Measurements from ENCODE around the gene FRMD4B. TPM values are rescaled to one million over a fixed set of nuclear protein-coding genes. Genes with fewer than 3 reads are reported as not detected.

The FRMD4B gene
- polyA plus RNA-seq, 6 donors from 2014 or later, result 0.08 to 0.72 (median 0.37) TPM; not detected in 2

- no peak for ATAC-seq (ENCODE audit: low read depth in 2 of 2)
- Mint-ChIP-seq H3K4me1 (no peaks in the 10 kb centered on the region), H3K36me3 (no peaks in the 10 kb centered on the region), H3K27ac (peak overlapping the region in 1 of 6 donors; percentile 61), H3K27me3 (no peaks in the 10 kb centered on the region), H3K4me3 (no peak overlapping the region), H3K9me3 (no peaks in the 10 kb centered on the region)
- DNase-seq, result no peak
Observed at GRCh38 chr3:69178838-69179739, 206.8 kb downstream of the FRMD4B start.

GRCh38 chr3:69178082-69178481, 207.8 kb downstream of the FRMD4B start:
- Mint-ChIP-seq H3K27me3 (no peaks in the 10 kb centered on the region), H3K9me3 (no peaks in the 10 kb centered on the region), H3K27ac (peak overlapping the region in 1 of 6 donors; percentile 68), H3K36me3 (no peaks in the 10 kb centered on the region), H3K4me1 (no peaks in the 10 kb centered on the region), H3K4me3 (no peak overlapping the region)
- ATAC-seq (ENCODE audit: low read depth in 2 of 2) (no peak), DNase-seq (no peak)

DNA sequence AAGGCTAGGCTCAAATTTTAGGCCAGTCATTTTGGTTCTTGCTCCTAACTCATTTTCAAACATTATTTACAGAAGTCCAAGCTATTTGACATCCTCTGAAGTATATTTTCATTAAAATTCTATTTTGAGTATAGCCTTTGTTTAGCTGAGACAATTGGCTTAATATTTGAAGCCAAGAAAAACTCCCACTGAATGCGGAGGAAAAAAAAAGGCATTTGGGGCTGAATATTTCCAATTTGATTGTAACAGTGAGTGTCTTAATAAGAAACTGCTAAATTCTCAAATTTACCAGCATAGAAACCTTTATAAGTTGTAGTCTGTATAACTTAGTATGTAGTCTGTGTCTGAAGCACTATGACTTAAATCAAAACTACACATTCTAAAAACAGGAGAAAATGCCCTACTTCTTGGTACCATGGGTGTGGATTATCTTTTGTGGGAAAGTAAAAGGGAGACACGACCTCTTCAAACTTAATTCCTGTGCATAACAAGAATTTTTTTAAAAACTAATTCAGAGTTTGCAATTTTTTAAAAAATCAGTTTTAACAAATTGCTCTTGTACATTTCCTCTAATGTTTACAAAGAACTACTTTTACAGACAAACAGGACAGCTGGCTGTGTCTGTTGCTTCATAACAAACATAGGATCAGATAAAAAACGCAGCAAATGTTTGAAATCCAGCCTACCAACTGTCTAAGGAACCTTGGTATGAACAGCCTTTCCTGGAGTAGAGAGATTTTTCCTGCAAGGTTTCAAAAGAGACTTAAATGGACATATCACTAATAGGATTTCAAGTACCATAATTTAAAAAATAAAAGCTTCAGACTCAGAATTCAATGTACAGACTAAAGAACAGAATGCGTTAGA, 210.8 kb downstream of the FRMD4B start:
- ATAC-seq (ENCODE audit: low read depth in 2 of 2) (no peak), DNase-seq (no peak)
- H3K9me3 Mint-ChIP-seq, result no peaks in the 10 kb centered on the region
- no peaks in the 10 kb centered on the region for H3K27me3 Mint-ChIP-seq
- no peak overlapping the region for H3K27ac Mint-ChIP-seq
- H3K4me1 Mint-ChIP-seq, result no peaks in the 10 kb centered on the region
- H3K36me3 Mint-ChIP-seq, result no peaks in the 10 kb centered on the region
- H3K4me3 Mint-ChIP-seq, result no peak overlapping the region

- Mint-ChIP-seq H3K36me3 (no peaks in the 10 kb centered on the region), H3K27ac (no peak overlapping the region), H3K27me3 (no peaks in the 10 kb centered on the region), H3K4me1 (no peaks in the 10 kb centered on the region), H3K9me3 (no peaks in the 10 kb centered on the region), H3K4me3 (no peak overlapping the region)
- DNase-seq (no peak), ATAC-seq (ENCODE audit: low read depth in 2 of 2) (no peak)
Observed at GRCh38 chr3:69174445-69174844, 211.4 kb downstream of the FRMD4B start.

DNA sequence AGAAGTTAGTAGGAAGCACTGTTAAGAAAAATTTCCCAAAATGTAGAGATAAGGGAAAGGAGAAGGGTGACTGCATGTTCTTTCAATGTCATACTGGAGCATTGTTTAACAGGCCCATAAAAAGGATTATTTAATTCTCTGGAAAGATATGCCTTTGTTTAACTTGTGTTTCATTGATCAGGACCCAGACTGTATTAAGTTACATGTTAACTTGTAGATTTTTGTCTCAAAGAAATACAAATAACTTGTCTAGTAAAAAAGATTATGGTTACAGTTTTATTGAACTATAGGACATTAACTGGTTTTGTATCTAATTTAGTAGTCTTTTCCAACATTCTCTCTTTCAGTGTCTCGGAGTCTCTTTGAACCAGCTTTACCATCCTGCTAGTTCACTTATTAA, 213.8 kb downstream of the FRMD4B start:
- Mint-ChIP-seq H3K4me1 (no peaks in the 10 kb centered on the region), H3K27ac (no peak overlapping the region), H3K36me3 (no peaks in the 10 kb centered on the region), H3K9me3 (no peaks in the 10 kb centered on the region), H3K27me3 (no peaks in the 10 kb centered on the region), H3K4me3 (no peak overlapping the region)
- ATAC-seq (ENCODE audit: low read depth in 2 of 2) (no peak), DNase-seq (no peak)

- ATAC-seq (ENCODE audit: low read depth in 2 of 2) (no peak), DNase-seq (no peak)
- Mint-ChIP-seq H3K27me3 (no peaks in the 10 kb centered on the region), H3K4me1 (peaks cover 0 to 3% (median 0%) of the 10 kb centered on the region in 3 donors), H3K36me3 (no peaks in the 10 kb centered on the region), H3K9me3 (no peaks in the 10 kb centered on the region), H3K27ac (no peak overlapping the region), H3K4me3 (no peak overlapping the region)
Observed at GRCh38 chr3:69166446-69166845, 219.4 kb downstream of the FRMD4B start.

DNA sequence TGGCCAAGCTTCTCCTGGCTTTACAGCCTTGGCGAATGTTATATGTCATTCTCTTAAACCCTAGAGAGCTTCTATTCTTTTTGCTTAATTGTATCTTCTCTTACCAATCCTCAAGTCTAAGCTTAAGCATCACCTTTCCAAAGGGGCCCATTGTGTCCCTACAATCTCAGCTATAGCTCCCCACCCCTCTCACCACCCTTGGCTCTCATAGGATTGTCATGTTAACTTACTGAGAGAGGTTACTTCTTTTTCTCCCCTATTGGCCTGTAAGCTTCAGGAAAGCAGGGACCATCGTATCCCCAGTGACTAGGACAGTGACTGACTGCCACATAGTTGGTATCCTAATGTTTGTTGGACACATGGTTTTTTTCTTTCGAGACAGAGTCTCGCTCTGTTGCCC, 220.1 kb downstream of the FRMD4B start:
- peaks cover 0 to 3% (median 0%) of the 10 kb centered on the region in 3 donors for H3K4me1 Mint-ChIP-seq
- ATAC-seq (ENCODE audit: low read depth in 2 of 2), result no peak
- no peaks in the 10 kb centered on the region for H3K36me3 Mint-ChIP-seq
- no peak for DNase-seq
- no peaks in the 10 kb centered on the region for H3K9me3 Mint-ChIP-seq
- no peak overlapping the region for H3K27ac Mint-ChIP-seq
- H3K27me3 Mint-ChIP-seq, result no peaks in the 10 kb centered on the region
- H3K4me3 Mint-ChIP-seq, result no peak overlapping the region

DNA sequence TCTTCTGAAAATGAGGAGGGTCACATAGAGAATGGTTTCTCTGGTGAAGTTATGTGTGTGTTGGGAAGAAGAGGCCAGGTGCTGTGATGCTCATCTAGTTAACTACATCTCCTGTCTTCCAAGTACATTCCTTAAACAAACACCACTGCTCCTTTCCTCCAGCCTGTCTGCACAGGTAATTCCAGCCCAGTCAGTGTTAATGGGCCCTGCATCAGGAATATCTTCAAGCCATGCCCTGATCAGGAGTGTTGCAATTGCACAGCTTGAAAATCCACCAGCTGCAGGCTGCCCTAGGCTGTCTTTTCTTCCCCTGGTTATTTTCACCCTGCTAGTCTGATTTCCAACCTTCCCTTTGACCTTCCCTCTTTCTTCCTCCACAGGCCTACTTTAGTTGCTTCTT, 221.6 kb downstream of the FRMD4B start:
- DNase-seq (no peak), ATAC-seq (ENCODE audit: low read depth in 2 of 2) (no peak)
- Mint-ChIP-seq H3K4me3 (no peak overlapping the region), H3K4me1 (peaks cover 0 to 3% (median 0%) of the 10 kb centered on the region in 3 donors), H3K36me3 (no peaks in the 10 kb centered on the region), H3K27me3 (no peaks in the 10 kb centered on the region), H3K9me3 (no peaks in the 10 kb centered on the region), H3K27ac (no peak overlapping the region)

GRCh38 chr3:69162308-69162980, 223.4 kb downstream of the FRMD4B start:
- no peaks in the 10 kb centered on the region for H3K9me3 Mint-ChIP-seq
- H3K4me3 Mint-ChIP-seq, result no peak overlapping the region
- no peak overlapping the region for H3K27ac Mint-ChIP-seq
- H3K4me1 Mint-ChIP-seq, result peaks cover 0 to 3% (median 0%) of the 10 kb centered on the region in 3 donors
- ATAC-seq (ENCODE audit: low read depth in 2 of 2), result no peak
- DNase-seq, result no peak
- no peaks in the 10 kb centered on the region for H3K36me3 Mint-ChIP-seq
- no peaks in the 10 kb centered on the region for H3K27me3 Mint-ChIP-seq

DNA sequence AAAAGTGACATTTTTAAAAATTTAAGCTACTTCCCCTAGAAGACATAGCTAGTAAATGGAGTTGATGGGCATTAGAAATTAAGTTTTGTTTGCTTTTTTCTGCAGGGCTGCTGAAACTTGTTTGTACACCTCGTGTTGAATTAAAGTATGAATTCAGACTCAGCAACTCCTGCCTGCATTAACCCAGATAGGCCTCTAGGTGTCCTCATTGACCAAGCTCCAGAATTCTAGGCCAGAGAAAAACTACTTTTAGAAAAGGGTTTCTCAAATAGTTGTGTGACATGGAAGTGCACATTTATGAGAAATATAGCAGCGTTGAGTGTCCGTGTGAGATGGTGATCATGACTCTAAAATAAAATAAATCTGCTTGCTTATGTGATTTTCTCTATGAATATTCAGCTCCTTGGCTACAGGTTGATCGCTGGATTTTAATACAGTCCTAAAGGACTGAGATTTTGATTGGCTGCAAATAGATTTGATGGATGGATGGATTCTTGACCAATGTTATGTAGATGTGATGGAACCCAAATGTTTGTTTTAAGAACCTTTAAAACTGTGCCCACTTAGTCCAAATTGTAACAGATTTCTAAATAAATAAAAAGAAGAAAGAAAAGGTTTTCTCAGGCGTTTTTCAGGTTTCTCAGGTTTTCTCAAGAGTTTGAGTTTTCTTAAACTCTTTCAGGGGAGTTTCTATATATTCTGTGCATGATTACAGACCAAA, 224.1 kb downstream of the FRMD4B start:
- Mint-ChIP-seq H3K4me1 (peaks cover 0 to 3% (median 0%) of the 10 kb centered on the region in 3 donors), H3K27ac (no peak overlapping the region), H3K4me3 (no peak overlapping the region), H3K9me3 (no peaks in the 10 kb centered on the region), H3K27me3 (no peaks in the 10 kb centered on the region), H3K36me3 (no peaks in the 10 kb centered on the region)
- DNase-seq (peak; percentile 21), ATAC-seq (ENCODE audit: low read depth in 2 of 2) (peak in 1 of 2 donors; percentile 28)

DNA sequence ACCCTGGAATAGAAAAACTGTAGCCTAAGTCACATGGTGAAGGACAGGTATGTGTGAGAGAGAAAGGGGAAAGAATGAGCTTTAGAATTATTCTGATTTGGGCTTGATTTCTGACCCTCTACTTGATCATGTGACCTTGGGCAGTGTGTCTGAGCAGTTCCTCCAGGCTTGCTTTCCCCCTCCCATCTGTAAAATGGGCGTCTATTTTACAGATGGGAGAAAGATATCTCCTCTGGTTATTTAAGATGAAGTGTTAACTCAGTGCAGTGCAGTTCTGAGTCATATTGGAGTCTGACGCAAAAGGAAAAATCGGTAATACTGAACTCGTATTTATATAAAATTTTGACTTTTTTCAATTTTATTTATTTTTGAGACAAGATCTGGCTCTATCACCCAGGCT, 225.4 kb downstream of the FRMD4B start:
- DNase-seq, result no peak
- Mint-ChIP-seq H3K36me3 (no peaks in the 10 kb centered on the region), H3K9me3 (no peaks in the 10 kb centered on the region), H3K4me1 (peaks cover 0 to 3% (median 0%) of the 10 kb centered on the region in 3 donors), H3K27ac (no peak overlapping the region), H3K4me3 (no peak overlapping the region), H3K27me3 (no peaks in the 10 kb centered on the region)
- no peak for ATAC-seq (ENCODE audit: low read depth in 2 of 2)

GRCh38 chr3:69160107-69160506, 225.8 kb downstream of the FRMD4B start:
- no peak overlapping the region for H3K4me3 Mint-ChIP-seq
- DNase-seq (no peak), ATAC-seq (ENCODE audit: low read depth in 2 of 2) (no peak)
- H3K36me3 Mint-ChIP-seq, result no peaks in the 10 kb centered on the region
- no peak overlapping the region for H3K27ac Mint-ChIP-seq
- no peaks in the 10 kb centered on the region for H3K9me3 Mint-ChIP-seq
- no peaks in the 10 kb centered on the region for H3K27me3 Mint-ChIP-seq
- peaks cover 0 to 3% (median 0%) of the 10 kb centered on the region in 3 donors for H3K4me1 Mint-ChIP-seq

GRCh38 chr3:69149586-69149985, 236.3 kb downstream of the FRMD4B start:
- ATAC-seq (ENCODE audit: low read depth in 2 of 2) (no peak), DNase-seq (no peak)
- H3K4me1 Mint-ChIP-seq, result peaks cover 8 to 17% (median 8%) of the 10 kb centered on the region in 3 donors
- no peak overlapping the region for H3K4me3 Mint-ChIP-seq
- H3K27me3 Mint-ChIP-seq, result no peaks in the 10 kb centered on the region
- H3K27ac Mint-ChIP-seq, result no peak overlapping the region
- no peaks in the 10 kb centered on the region for H3K36me3 Mint-ChIP-seq
- no peaks in the 10 kb centered on the region for H3K9me3 Mint-ChIP-seq
